ENCODE data around the gene HK1. TPM values are rescaled to one million over a fixed set of nuclear protein-coding genes. Genes with fewer than 3 reads are reported as not detected.
A peak's percentile ranks its signal among the peaks of the same experiment; 100 is the strongest.
"Not testable (repeated sequence)": the region's sequence is repeated elsewhere in the genome, so short reads cannot be mapped to it uniquely, and the experiment has no call there.

The HK1 gene
- total RNA-seq, 1 donor, result 50.6 TPM

- DNase-seq (ENCODE audit: low read depth in 2 of 3, low spot score in 2 of 3), result not testable (repeated sequence)
Measured at GRCh38 chr10:69325637-69326523, 47.6 kb downstream of the HK1 start.

- DNase-seq (ENCODE audit: low read depth in 2 of 3, low spot score in 2 of 3), result no peak
Measured at GRCh38 chr10:69326692-69327091, 48.4 kb downstream of the HK1 start.

GRCh38 chr10:69327463-69328379 is 49.4 kb downstream of the HK1 start:
- DNase-seq (ENCODE audit: low read depth in 2 of 3, low spot score in 2 of 3), result peak in 1 of 3 donors; percentile 21

GRCh38 chr10:69328380-69328735 is 50.1 kb downstream of the HK1 start:
- DNase-seq (ENCODE audit: low read depth in 2 of 3, low spot score in 2 of 3), result no peak

- DNase-seq (ENCODE audit: low read depth in 2 of 3, low spot score in 2 of 3), result not testable (repeated sequence)
Measured at GRCh38 chr10:69328888-69329287, 50.6 kb downstream of the HK1 start.

DNA sequence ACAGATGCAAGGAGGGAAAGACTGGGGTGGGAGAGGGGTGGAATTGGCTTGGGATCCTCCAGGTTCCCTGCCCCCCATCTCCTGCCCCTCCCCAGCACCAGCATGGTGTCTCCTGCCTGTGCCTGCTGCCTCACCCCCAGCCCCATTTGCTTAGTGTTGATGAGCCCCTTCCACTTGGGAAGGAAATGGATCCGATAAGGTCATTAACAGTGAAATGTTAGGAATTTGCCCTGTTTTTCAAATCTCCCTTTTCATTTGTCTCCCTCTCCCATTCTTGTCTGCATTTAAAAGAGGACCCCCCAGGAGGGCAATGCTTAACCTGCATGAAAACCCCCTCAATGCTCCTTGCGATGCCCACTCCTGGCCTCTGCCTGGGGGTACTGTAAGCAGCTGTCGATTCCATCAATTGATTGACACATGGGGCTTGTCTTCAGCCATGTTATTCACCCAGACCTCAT is 51.5 kb downstream of the HK1 start:
- DNase-seq (ENCODE audit: low read depth in 2 of 3, low spot score in 2 of 3), result no peak

GRCh38 chr10:69331161-69331560 is 52.9 kb downstream of the HK1 start:
- no peak for DNase-seq (ENCODE audit: low read depth in 2 of 3, low spot score in 2 of 3)

GRCh38 chr10:69332278-69333010 is 54.1 kb downstream of the HK1 start:
- DNase-seq (ENCODE audit: low read depth in 2 of 3, low spot score in 2 of 3), result no peak

DNA sequence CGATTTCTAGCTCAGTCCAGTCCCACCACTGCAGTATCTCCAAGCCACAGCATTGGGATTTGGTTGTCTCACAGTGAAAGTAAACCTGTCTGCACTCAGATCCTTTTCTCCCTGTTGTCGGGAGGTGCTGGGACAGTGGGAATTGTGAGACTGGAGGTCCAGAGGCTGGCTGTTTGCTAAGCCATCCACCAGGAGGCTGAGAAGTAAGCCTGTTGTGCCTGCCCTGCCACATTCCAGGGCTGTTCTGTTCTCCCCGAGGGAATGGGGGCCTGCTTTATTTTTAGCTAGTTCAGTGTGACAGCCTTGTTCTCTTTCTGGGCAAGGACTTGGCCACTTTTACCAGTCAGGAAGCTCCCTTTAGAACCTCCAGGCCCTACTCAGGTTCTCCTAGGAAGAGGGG is 54.9 kb downstream of the HK1 start:
- no peak for DNase-seq (ENCODE audit: low read depth in 2 of 3, low spot score in 2 of 3)

GRCh38 chr10:69333865-69334301 is 55.6 kb downstream of the HK1 start:
- not testable (repeated sequence) for DNase-seq (ENCODE audit: low read depth in 2 of 3, low spot score in 2 of 3)

GRCh38 chr10:69334302-69335062 is 56.2 kb downstream of the HK1 start:
- no peak for DNase-seq (ENCODE audit: low read depth in 2 of 3, low spot score in 2 of 3)

DNA sequence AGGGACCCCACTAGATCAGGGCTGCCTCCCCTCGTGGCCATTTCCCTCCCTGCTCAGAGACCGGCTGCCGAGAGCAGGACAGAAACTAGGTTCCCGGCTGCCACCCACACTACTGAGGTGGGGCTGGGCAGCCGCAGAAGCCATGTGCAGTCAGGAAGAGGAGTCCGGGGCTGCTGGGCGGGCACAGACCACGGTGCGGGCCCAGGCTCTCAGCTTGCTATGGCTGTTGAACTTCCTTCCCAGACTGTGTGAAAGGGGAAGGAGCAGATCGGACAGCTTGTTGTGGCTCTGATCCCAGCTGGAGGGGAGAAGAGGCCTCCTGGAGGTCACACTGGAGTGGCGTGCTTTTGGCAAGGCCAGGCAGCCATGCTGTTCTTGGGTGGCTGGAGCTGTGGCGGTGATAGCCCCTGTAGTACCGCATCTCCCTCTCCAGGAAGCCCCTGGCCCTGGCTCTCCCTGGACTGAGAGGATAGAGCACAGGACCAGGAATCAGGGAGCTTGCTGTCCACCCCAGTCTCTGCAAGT is 56.8 kb downstream of the HK1 start:
- DNase-seq (ENCODE audit: low read depth in 2 of 3, low spot score in 2 of 3), result peak in 2 of 3 donors; percentile 63 to 76

GRCh38 chr10:69335613-69336012 is 57.3 kb downstream of the HK1 start:
- DNase-seq (ENCODE audit: low read depth in 2 of 3, low spot score in 2 of 3), result no peak

DNA sequence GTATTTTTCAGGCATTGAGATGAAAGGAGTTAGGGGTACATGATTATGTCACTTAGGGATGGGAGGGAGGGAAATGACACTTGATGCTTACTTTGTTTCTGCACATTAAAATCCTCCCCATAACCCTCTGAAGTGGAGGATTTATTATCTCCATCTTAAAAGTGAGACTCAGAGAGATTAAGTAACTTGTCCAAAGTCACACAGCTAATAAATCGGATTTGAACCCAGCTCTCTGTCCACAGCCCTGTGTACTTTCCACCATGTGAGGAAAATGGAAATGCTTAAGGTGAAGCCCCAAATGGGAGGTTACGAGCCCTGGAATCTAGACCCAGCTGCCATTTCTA is 58.6 kb downstream of the HK1 start:
- DNase-seq (ENCODE audit: low read depth in 2 of 3, low spot score in 2 of 3), result no peak

DNA sequence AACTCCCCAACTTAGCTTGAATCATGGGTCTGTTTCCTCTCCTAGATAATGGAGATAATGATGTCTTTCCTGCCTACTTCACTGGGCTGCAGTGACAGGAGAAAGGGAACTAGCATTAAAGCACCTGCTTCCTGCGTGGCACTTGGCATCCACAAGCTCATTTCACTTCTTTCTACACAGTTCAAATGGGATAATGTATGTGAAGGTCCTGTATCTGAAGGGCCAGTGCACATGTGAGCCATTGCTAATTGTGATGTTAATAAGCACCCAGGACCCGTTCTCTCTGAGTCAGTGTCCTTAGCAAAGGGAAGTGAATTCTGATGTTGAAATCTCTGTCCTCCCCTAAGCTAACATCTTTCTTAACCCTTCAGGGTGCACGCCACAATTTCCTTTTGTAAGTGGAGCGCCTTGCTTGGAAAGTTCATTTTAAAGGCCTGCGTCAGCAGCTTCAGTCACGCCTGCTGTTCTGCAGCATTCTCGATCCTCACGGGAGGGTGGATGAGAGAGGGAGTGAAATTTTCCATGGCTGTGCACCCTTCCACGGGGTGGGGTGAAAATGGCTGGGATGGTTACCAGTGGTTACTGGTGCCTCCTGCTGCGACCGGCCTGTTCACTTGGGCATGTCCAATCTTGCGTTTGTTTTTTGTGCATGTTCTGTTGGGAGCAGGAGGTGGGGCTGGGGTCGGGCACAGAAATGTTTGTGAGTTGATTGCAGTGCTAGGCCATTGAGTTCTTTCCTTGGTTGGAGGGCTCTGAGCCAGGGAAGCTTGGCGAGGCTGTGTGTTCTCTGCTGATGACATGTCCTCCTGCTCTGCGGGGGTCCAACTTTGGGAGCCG is 59.2 kb downstream of the HK1 start:
- peak in 2 of 3 donors; percentile 70 to 85 for DNase-seq (ENCODE audit: low read depth in 2 of 3, low spot score in 2 of 3)

- DNase-seq (ENCODE audit: low read depth in 2 of 3, low spot score in 2 of 3), result no peak
Measured at GRCh38 chr10:69338133-69338456, 59.8 kb downstream of the HK1 start.

GRCh38 chr10:69338547-69339450 is 60.5 kb downstream of the HK1 start:
- DNase-seq (ENCODE audit: low read depth in 2 of 3, low spot score in 2 of 3), result no peak

DNA sequence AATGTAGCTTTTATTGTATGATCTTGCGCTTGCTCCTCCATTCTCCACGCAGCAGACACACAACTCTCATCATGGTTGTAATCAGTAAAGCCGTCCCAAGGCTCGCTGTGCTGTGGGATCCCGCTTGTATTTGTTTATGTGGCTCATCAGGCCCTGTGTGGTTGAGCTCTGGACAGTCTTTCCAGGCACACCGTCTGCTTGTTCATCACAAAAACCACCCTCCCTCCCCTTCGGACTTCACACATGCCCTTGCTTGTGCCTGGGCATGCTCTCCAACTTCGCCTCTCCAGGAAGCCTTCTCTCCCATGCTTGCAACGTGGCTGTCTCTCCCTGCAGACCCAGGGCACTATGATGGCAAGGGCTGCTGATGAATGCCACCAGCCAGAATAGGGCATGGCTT is 62.4 kb downstream of the HK1 start:
- DNase-seq (ENCODE audit: low read depth in 2 of 3, low spot score in 2 of 3), result no peak

Measured in hematopoietic multipotent progenitor cell (in vitro differentiated cells).